Vagina (tissue), 2 donors: Measurements from ENCODE around the gene HYOU1. TPM values are rescaled to one million over a fixed set of nuclear protein-coding genes. Genes with fewer than 3 reads are reported as not detected.
A peak's percentile ranks its signal among the peaks of the same experiment; 100 is the strongest.

Experiments
- DNase-seq, 2 donors: peaks; one replicate each; pipeline ENCODE4 v3.0.0-alpha.2; 2017; ENCODE audit errors: extremely low spot score in 2 of 2
- H3K27ac ChIP-seq: fragments of 200-600 bp; sonication (generic); one replicate; pipeline ENCODE4 v1.5.1; 2019
- H3K27me3 ChIP-seq: fragments of 200-600 bp; sonication (generic); one replicate; pipeline ENCODE4 v1.5.1; 2019
- H3K36me3 ChIP-seq, 2 donors: fragments of 200-600 bp; sonication (generic); one replicate each; pipeline ENCODE4 v1.5.1; 2017 to 2019
- H3K4me1 ChIP-seq: fragments of 200-600 bp; sonication (generic); one replicate; pipeline ENCODE4 v1.5.1; 2019
- H3K4me3 ChIP-seq, 2 donors: fragments of 200-600 bp; sonication (generic); 1 replicate in 1 of 2; 2 replicates in 1 of 2; pipeline ENCODE4 v1.5.1; 2016 to 2019
- H3K9me3 ChIP-seq: fragments of 200-600 bp; sonication (generic); one replicate; pipeline ENCODE4 v1.5.1; 2019
- CTCF ChIP-seq, 3 experiments: fragments of 450-650 bp in 2 of 3; fragments of 200-600 bp in 1 of 3; sonication (generic) in 1 of 3; IDR thresholded peaks; one replicate each; pipeline ENCODE4 v1.5.1; 2017 to 2019; ENCODE audit warnings: antibody characterized with exemption in 3 of 3, mild to moderate bottlenecking in 2 of 3, moderate library complexity in 2 of 3
- POLR2A ChIP-seq, 2 donors: fragments of 450-650 bp; IDR thresholded peaks; one replicate each; pipeline ENCODE4 v1.6.1; 2017; ENCODE audit warnings: antibody characterized with exemption in 2 of 2, mild to moderate bottlenecking in 2 of 2, moderate library complexity in 2 of 2
- POLR2AphosphoS5 ChIP-seq, 2 donors: sonication (generic); formaldehyde crosslinking; IDR thresholded peaks; one replicate each; pipeline ENCODE4 v1.9.0; 2017; ENCODE audit warnings: antibody characterized with exemption in 2 of 2, mild to moderate bottlenecking in 2 of 2, low read depth in 1 of 2; ENCODE audit not compliant: insufficient read depth in 1 of 2
- intact Hi-C: fragments of 100-400 bp; cut with DNase I; formaldehyde crosslinking; loops from one replicate; pipeline ENCODE4 v1.15.1; 2023
- total RNA-seq: library from RNA; depleted of rRNA; stranded (reverse); fragments of >200 nt; gene quantifications from one replicate; pipeline ENCODE4 v1.2.3, GENCODE V29; 2016

Gene HYOU1
- total RNA-seq, 1 donor from 2014 or later: 49.6 TPM

GRCh38 chr11:119100994-119101758 lies 44.2 kb upstream of the HYOU1 start:
- peak overlapping the region; percentile 86 for H3K27ac ChIP-seq
- peak overlapping the region; percentile 71 to 96 for H3K4me3 ChIP-seq
- no peak for TF ChIP-seq POLR2AphosphoS5 (IDR thresholded peaks at IDR 0.05; ENCODE audit: insufficient read depth in 1 of 2, low read depth in 1 of 2)
- no peak for TF ChIP-seq POLR2A (IDR thresholded peaks at IDR 0.05)
- no peak for TF ChIP-seq CTCF (IDR thresholded peaks at IDR 0.05)
- no peaks in the 10 kb centered on the region for H3K27me3 ChIP-seq
- H3K36me3 ChIP-seq: peaks cover 0 to 21% of the 10 kb centered on the region in 2 donors
- DNase-seq: no peak
- peaks cover 35% of the 10 kb centered on the region for H3K4me1 ChIP-seq
- no peaks in the 10 kb centered on the region for H3K9me3 ChIP-seq
- intact Hi-C loops: loop anchor here (10.0 kb wide), 1 partner anchor 234 kb away; the partner anchor contains the start of gene RNF26

- no peaks in the 10 kb centered on the region for H3K27me3 ChIP-seq
- peaks cover 39% of the 10 kb centered on the region for H3K4me1 ChIP-seq
- intact Hi-C loops: loop anchor here (10.0 kb wide), 1 partner anchor 234 kb away; the partner anchor contains the start of gene RNF26
- DNase-seq: no peak
- TF ChIP-seq POLR2A (IDR thresholded peaks at IDR 0.05) (no peak), POLR2AphosphoS5 (IDR thresholded peaks at IDR 0.05; ENCODE audit: insufficient read depth in 1 of 2, low read depth in 1 of 2) (no peak), CTCF (IDR thresholded peaks at IDR 0.05) (no peak)
- peak overlapping the region; percentile 71 to 96 for H3K4me3 ChIP-seq
- no peak overlapping the region for H3K27ac ChIP-seq
- H3K36me3 ChIP-seq: peaks cover 0 to 21% of the 10 kb centered on the region in 2 donors
- no peaks in the 10 kb centered on the region for H3K9me3 ChIP-seq
These were observed 43.4 kb upstream of the HYOU1 start for GRCh38 chr11:119100246-119100970.

- intact Hi-C loops: loop anchor here (10.0 kb wide), 2 partner anchors 105 to 235 kb away; partner anchors contain the start of genes CBL and RNF26
- TF ChIP-seq CTCF (IDR thresholded peaks at IDR 0.05) (no peak), POLR2AphosphoS5 (IDR thresholded peaks at IDR 0.05; ENCODE audit: insufficient read depth in 1 of 2, low read depth in 1 of 2) (no peak), POLR2A (IDR thresholded peaks at IDR 0.05) (no peak)
These were observed 42.7 kb upstream of the HYOU1 start for GRCh38 chr11:119099711-119100110.

GRCh38 chr11:119095066-119095880 lies 38.3 kb upstream of the HYOU1 start:
- intact Hi-C loops: loop anchor here (10.0 kb wide), 1 partner anchor 110 kb away; the partner anchor contains the start of gene CBL
- Histone ChIP-seq H3K9me3 (no peaks in the 10 kb centered on the region), H3K36me3 (peaks cover 0 to 21% of the 10 kb centered on the region in 2 donors), H3K27ac (peak overlapping the region; percentile 95), H3K27me3 (no peaks in the 10 kb centered on the region), H3K4me1 (peaks cover 34% of the 10 kb centered on the region), H3K4me3 (peak overlapping the region; percentile 59 to 92)
- peak; percentile 99 to 100 for DNase-seq
- TF ChIP-seq POLR2A (IDR thresholded peaks at IDR 0.05) (peak in 1 of 2 donors; percentile 99), POLR2AphosphoS5 (IDR thresholded peaks at IDR 0.05; ENCODE audit: insufficient read depth in 1 of 2, low read depth in 1 of 2) (peak; percentile 96 to 100), CTCF (IDR thresholded peaks at IDR 0.05) (peak in 1 of 3 experiments; percentile 13)

More at GRCh38 chr11:119099711-119100110, 42.7 kb upstream of the HYOU1 start:
- no peak for DNase-seq
- no peak overlapping the region for H3K4me3 ChIP-seq
- H3K36me3 ChIP-seq: peaks cover 0 to 21% of the 10 kb centered on the region in 2 donors
- peaks cover 39% of the 10 kb centered on the region for H3K4me1 ChIP-seq
- H3K27ac ChIP-seq: no peak overlapping the region
- H3K9me3 ChIP-seq: no peaks in the 10 kb centered on the region
- no peaks in the 10 kb centered on the region for H3K27me3 ChIP-seq
